Endothelial cell of umbilical vein (primary cell): Measurements from ENCODE around the gene THY1. TPM values are rescaled to one million over a fixed set of nuclear protein-coding genes. Genes with fewer than 3 reads are reported as not detected.

ENCODE experiments used
- BruUV-seq: library from RNA; stranded (reverse); fragments of 400-500 nt; replicated peaks from 2 replicates; lab custom pipeline; 2021; lab: Mats Ljungman, UMichigan
- CTCF ChIA-PET: fragments of 300-600, 350-600 bp; sonication (Branson Sonifier 250); formaldehyde crosslinking; loops from one replicate; lab custom pipeline; 2021; ENCODE audit warnings: antibody characterized with exemption, inconsistent platforms; lab: Charles Lee
- POLR2A ChIA-PET: fragments of 300-600, 350-600 bp; sonication (Branson Sonifier 250); formaldehyde crosslinking; loops from one replicate; lab custom pipeline; 2021; ENCODE audit warnings: antibody characterized with exemption, inconsistent platforms; lab: Charles Lee
- DNase-seq: peaks from one replicate; pipeline ENCODE4 v3.0.0-alpha.2; 2011; ENCODE audit warnings: low read depth, low spot score
- FAIRE-seq: peaks from 2 replicates; lab custom pipeline; 2011; peaks lifted over from hg19 to GRCh38; lab: Jason Lieb, UNC
- H2AFZ ChIP-seq: 2 replicates; pipeline ENCODE4 v1.6.0; 2012; ENCODE audit warnings: low read depth, low read length, control low read depth, inconsistent platforms
- H3K27ac ChIP-seq: 2 replicates; pipeline ENCODE4 v1.5.1; 2011; ENCODE audit warnings: low read depth, mild to moderate bottlenecking, control low read depth, low read length, moderate library complexity; ENCODE audit not compliant: insufficient read depth
- H3K27me3 ChIP-seq, 2 experiments: 2 replicates each; pipeline versions ENCODE4 v1.6.0 to v1.6.1; 2011; ENCODE audit warnings: low read length in 2 of 2, mixed read lengths in 1 of 2; ENCODE audit not compliant: control insufficient read depth in 2 of 2, insufficient read depth in 2 of 2
- H3K36me3 ChIP-seq, 2 experiments: 2 replicates in 1 of 2; 3 replicates in 1 of 2; pipeline ENCODE4 v1.5.1; 2011; ENCODE audit warnings: low read length in 2 of 2, mild to moderate bottlenecking in 1 of 2, moderate library complexity in 1 of 2; ENCODE audit not compliant: control insufficient read depth in 2 of 2, insufficient read depth in 2 of 2; ENCODE audit errors: extremely low read depth in 1 of 2
- H3K4me1 ChIP-seq: 3 replicates; pipeline ENCODE4 v1.5.1; 2011; ENCODE audit warnings: mild to moderate bottlenecking, low read length; ENCODE audit not compliant: control insufficient read depth, insufficient read depth; ENCODE audit errors: extremely low read depth
- H3K4me2 ChIP-seq: 2 replicates; pipeline ENCODE4 v1.6.1; 2011; ENCODE audit warnings: low read length, control low read depth, mixed read lengths; ENCODE audit not compliant: insufficient read depth
- H3K4me3 ChIP-seq, 3 experiments: fragments of 200-600 bp in 1 of 3; sonication (generic), shearing (Covaris generic) in 1 of 3; replicated peaks in 1 of 3; 2 replicates each; pipeline ENCODE4 v1.5.1; 2011 to 2016; ENCODE audit warnings: control low read depth in 3 of 3, low read length in 3 of 3, mild to moderate bottlenecking in 2 of 3, inconsistent platforms in 1 of 3, low read depth in 1 of 3, moderate library complexity in 1 of 3; ENCODE audit not compliant: insufficient read depth in 1 of 3
- H3K79me2 ChIP-seq: 2 replicates; pipeline ENCODE4 v1.6.0; 2012; ENCODE audit warnings: low read length, inconsistent platforms; ENCODE audit not compliant: control insufficient read depth, insufficient read depth
- H3K9ac ChIP-seq: replicated peaks from 2 replicates; pipeline ENCODE3; 2011; ENCODE audit warnings: low read length, control low read depth; ENCODE audit not compliant: insufficient read depth; ENCODE audit errors: extremely low read depth
- H3K9me1 ChIP-seq: replicated peaks from 3 replicates; pipeline ENCODE4 v1.6.0; 2011; ENCODE audit warnings: mild to moderate bottlenecking, low read length; ENCODE audit not compliant: control insufficient read depth, insufficient read depth; ENCODE audit errors: extremely low read depth
- H3K9me3 ChIP-seq: replicated peaks from 2 replicates; pipeline ENCODE4 v1.5.1; 2012; ENCODE audit warnings: low read length, inconsistent platforms; ENCODE audit not compliant: control insufficient read depth, insufficient read depth
- H4K20me1 ChIP-seq: replicated peaks from 2 replicates; pipeline ENCODE3; 2011; ENCODE audit warnings: mild to moderate bottlenecking, low read length; ENCODE audit not compliant: control insufficient read depth, insufficient read depth; ENCODE audit errors: extremely low read depth
- CTCF ChIP-seq, 2 donors: IDR thresholded peaks; 1 replicate in 1 of 2; 2 replicates in 1 of 2; pipeline ENCODE4 v1.5.1; 2011; ENCODE audit warnings: low read length in 2 of 2, mild to moderate bottlenecking in 2 of 2, moderate library complexity in 2 of 2, control low read depth in 1 of 2, inconsistent platforms in 1 of 2, low read depth in 1 of 2; ENCODE audit not compliant: insufficient read depth in 1 of 2; ENCODE audit errors: extremely low read depth in 1 of 2
- EZH2 ChIP-seq: IDR thresholded peaks from 2 replicates; pipeline ENCODE4 v1.6.1; 2012; ENCODE audit warnings: borderline replicate concordance, low read depth, mild to moderate bottlenecking, moderate library complexity, low read length, inconsistent platforms; ENCODE audit not compliant: severe bottlenecking
- FOS ChIP-seq: IDR thresholded peaks from 2 replicates; pipeline ENCODE4 v1.6.1; 2011; ENCODE audit warnings: mild to moderate bottlenecking, low read length, moderate library complexity, borderline replicate concordance; ENCODE audit not compliant: insufficient read depth
- GATA2 ChIP-seq: IDR thresholded peaks from 2 replicates; pipeline ENCODE4 v1.7.0; 2011; ENCODE audit warnings: low read depth, mild to moderate bottlenecking, moderate library complexity, mixed read lengths, low read length; ENCODE audit not compliant: insufficient read length, insufficient read depth
- JUN ChIP-seq: IDR thresholded peaks from 2 replicates; pipeline ENCODE4 v1.6.1; 2011; ENCODE audit warnings: borderline replicate concordance, low read depth; ENCODE audit not compliant: insufficient read length, insufficient read depth
- MAX ChIP-seq: IDR thresholded peaks from 2 replicates; pipeline ENCODE4 v1.6.1; 2011; ENCODE audit not compliant: insufficient read depth, insufficient read length
- MYC ChIP-seq: IDR thresholded peaks from one replicate; pipeline ENCODE4 v1.6.1; 2011; ENCODE audit warnings: mild to moderate bottlenecking, low read depth, low read length
- POLR2A ChIP-seq: IDR thresholded peaks from 2 replicates; pipeline ENCODE4 v1.6.1; 2012; ENCODE audit warnings: low read depth, mild to moderate bottlenecking, control low read depth, low read length
- POLR2AphosphoS5 ChIP-seq: IDR thresholded peaks from 2 replicates; pipeline ENCODE4 v1.6.1; 2012; ENCODE audit warnings: low read depth, mild to moderate bottlenecking, control low read depth, low read length, moderate library complexity; ENCODE audit not compliant: insufficient read depth
- dilution Hi-C: fragments of 300-500 bp; cut with MboI; formaldehyde crosslinking; loops from one replicate; pipeline ENCODE4 v1.15.0; 2019; ENCODE audit warnings: low sequenced_read_pairs; ENCODE audit not compliant: extremely low pct_ligation_motif_present
- intact Hi-C: fragments of 100-400 bp; cut with micrococcal nuclease; formaldehyde crosslinking; loops from one replicate; pipeline ENCODE4 v1.10.0; 2022
- polyA plus RNA-seq, 4 experiments: library from polyadenylated mRNA; depleted of rRNA in 3 of 4; stranded (reverse) in 3 of 4; unstranded in 1 of 4; fragments of >200 nt; gene quantifications; 2 replicates each; pipeline versions ENCODE4 v1.2.1 to v1.2.3, GENCODE V29; 2011 to 2012; ENCODE audit warnings: missing spikeins in 1 of 4
- total RNA-seq: library from RNA; stranded (reverse); gene quantifications from 2 replicates; pipeline ENCODE4 v1.2.3, GENCODE V29; 2021

Gene THY1
- total and polyA plus RNA-seq, 2 donors (not counting 3 experiments of a cell fraction or from before 2014, with no cell fraction given): 0.75 to 1.4 TPM

DNA sequence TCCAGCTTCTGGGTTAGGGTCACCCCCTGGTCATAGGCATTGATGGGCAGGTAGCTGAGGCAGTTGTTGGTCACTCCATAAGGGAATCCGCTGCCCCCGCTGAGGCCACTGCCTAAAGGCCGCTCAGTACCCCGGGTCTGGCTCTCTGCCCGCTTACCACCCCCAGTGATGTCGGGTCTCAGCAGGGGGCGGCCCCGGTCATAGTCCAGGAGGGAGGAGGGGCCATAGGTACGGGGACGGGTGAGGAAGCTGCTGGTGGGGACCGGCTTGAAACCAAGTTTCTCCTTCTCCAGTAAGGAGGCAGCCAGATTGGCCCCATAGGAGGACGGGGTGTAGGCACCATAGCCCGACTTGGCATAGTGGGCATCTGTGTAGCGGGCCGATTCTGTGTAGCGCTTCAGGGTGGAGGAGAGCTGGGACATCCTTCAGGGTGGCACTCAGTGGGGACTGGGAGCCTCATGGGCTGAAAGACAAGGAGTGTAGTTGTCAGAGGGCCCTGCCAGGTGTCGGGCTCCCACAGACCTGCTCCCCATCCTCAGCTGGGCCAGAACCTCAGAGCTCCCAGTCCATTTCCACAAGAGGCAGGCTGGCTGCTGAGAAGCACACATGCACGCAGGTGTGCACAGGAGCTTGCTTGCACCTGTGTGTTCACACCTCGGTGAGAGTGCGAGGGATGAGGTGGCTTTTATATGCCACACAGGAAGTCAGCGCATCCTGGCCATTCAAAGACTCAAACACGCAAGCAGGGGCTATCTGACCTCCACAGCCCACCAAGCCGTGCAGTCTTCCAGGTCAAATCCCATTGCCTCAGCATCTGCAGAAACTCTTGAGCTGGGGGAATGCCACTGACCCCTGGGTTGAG lies 49.7 kb downstream of the THY1 start:
- Histone ChIP-seq H3K27me3 (no peaks in the 10 kb centered on the region), H3K36me3 (no peaks in the 10 kb centered on the region), H4K20me1 (no peaks in the 10 kb centered on the region), H3K9ac (no peak overlapping the region), H3K4me1 (no peaks in the 10 kb centered on the region), H3K4me2 (no peak overlapping the region), H3K4me3 (no peak overlapping the region), H3K9me1 (no peaks in the 10 kb centered on the region), H3K27ac (no peak overlapping the region), H3K79me2 (no peaks in the 10 kb centered on the region), H2AFZ (no peak overlapping the region), H3K9me3 (no peaks in the 10 kb centered on the region)
- intact Hi-C loops: loop anchor here (5.0 kb wide), 1 partner anchor 166 kb away; the partner anchor contains the start of gene CBL
- TF ChIP-seq GATA2: no peak
- TF ChIP-seq JUN: no peak
- TF ChIP-seq FOS: no peak
- no peak for TF ChIP-seq POLR2A
- no peak for TF ChIP-seq MYC
- TF ChIP-seq EZH2: no peak
- TF ChIP-seq CTCF (IDR thresholded peaks at IDR 0.05; ENCODE audit: extremely low read depth in 1 of 2, insufficient read depth in 1 of 2, low read depth in 1 of 2, low read length in 2 of 2): no peak
- TF ChIP-seq POLR2AphosphoS5: no peak
- no peak for TF ChIP-seq MAX
- no TSS peak for BruUV-seq
- dilution Hi-C loops: no loop called here
- FAIRE-seq (no peak), DNase-seq (no peak)
- CTCF ChIA-PET: interaction anchor here (1.0 to 11.7 kb wide), 13 partner anchors 9 to 167 kb away, joined by 3 to 154 read pairs (median 5); partner anchors contain the start of genes C1QTNF5 and CBL
- POLR2A ChIA-PET: interaction anchor here (1.0 kb wide), 1 partner anchor 32 kb away, joined by 12 read pairs; the partner anchor contains the start of gene C1QTNF5
